ENCODE measurements around the gene DLG1. TPM values are rescaled to one million over a fixed set of nuclear protein-coding genes. Genes with fewer than 3 reads are reported as not detected.

DLG1 gene
- total RNA-seq, 1 experiment from 2014 or later, result 27.1 TPM

- Histone ChIP-seq H3K4me3 (ENCODE audit: insufficient read depth, low read depth, low read length) (no peak overlapping the region), H3K27me3 (ENCODE audit: control insufficient read depth, insufficient read depth, low read length) (no peaks in the 10 kb centered on the region)
- no peak for DNase-seq
Observed at GRCh38 chr3:197305854-197306253, 7.4 kb upstream of the DLG1 start.

GRCh38 chr3:197303452-197303851, 5.0 kb upstream of the DLG1 start:
- DNase-seq, result no peak
- Histone ChIP-seq H3K4me3 (ENCODE audit: insufficient read depth, low read depth, low read length) (no peak overlapping the region), H3K36me3 (replicated peaks; ENCODE audit: control insufficient read depth, insufficient read depth, low read length) (no peaks in the 10 kb centered on the region), H3K27me3 (ENCODE audit: control insufficient read depth, insufficient read depth, low read length) (no peaks in the 10 kb centered on the region)

More at GRCh38 chr3:197305854-197306253, 7.4 kb upstream of the DLG1 start:
- H3K36me3 ChIP-seq (replicated peaks; ENCODE audit: control insufficient read depth, insufficient read depth, low read length), result no peaks in the 10 kb centered on the region

- Histone ChIP-seq H3K27me3 (ENCODE audit: control insufficient read depth, insufficient read depth, low read length) (no peaks in the 10 kb centered on the region), H3K4me3 (ENCODE audit: insufficient read depth, low read depth, low read length) (no peak overlapping the region), H3K36me3 (replicated peaks; ENCODE audit: control insufficient read depth, insufficient read depth, low read length) (no peaks in the 10 kb centered on the region)
- no peak for DNase-seq
Observed at GRCh38 chr3:197302696-197303341, 4.4 kb upstream of the DLG1 start.

- Histone ChIP-seq H3K36me3 (replicated peaks; ENCODE audit: control insufficient read depth, insufficient read depth, low read length) (no peaks in the 10 kb centered on the region), H3K27me3 (ENCODE audit: control insufficient read depth, insufficient read depth, low read length) (no peaks in the 10 kb centered on the region), H3K4me3 (ENCODE audit: insufficient read depth, low read depth, low read length) (no peak overlapping the region)
- no peak for DNase-seq
Observed at GRCh38 chr3:197302033-197302432, 3.6 kb upstream of the DLG1 start.

GRCh38 chr3:197300361-197300760, 1.9 kb upstream of the DLG1 start:
- Histone ChIP-seq H3K4me3 (ENCODE audit: insufficient read depth, low read depth, low read length) (no peak overlapping the region), H3K36me3 (replicated peaks; ENCODE audit: control insufficient read depth, insufficient read depth, low read length) (peaks cover 2% of the 10 kb centered on the region; the same call in 1 of the 2 replicates), H3K27me3 (ENCODE audit: control insufficient read depth, insufficient read depth, low read length) (no peaks in the 10 kb centered on the region)
- DNase-seq, result no peak

GRCh38 chr3:197298945-197299854, 788 bp upstream of the DLG1 start:
- Histone ChIP-seq H3K27me3 (ENCODE audit: control insufficient read depth, insufficient read depth, low read length) (no peaks in the 10 kb centered on the region), H3K4me3 (ENCODE audit: insufficient read depth, low read depth, low read length) (peak overlapping the region; percentile 90), H3K36me3 (replicated peaks; ENCODE audit: control insufficient read depth, insufficient read depth, low read length) (peaks cover 2% of the 10 kb centered on the region; the same call in 1 of the 2 replicates)
- peak; percentile 75 for DNase-seq

GRCh38 chr3:197297476-197298340, 704 bp downstream of the DLG1 start:
- H3K36me3 ChIP-seq (replicated peaks; ENCODE audit: control insufficient read depth, insufficient read depth, low read length), result peaks cover 2% of the 10 kb centered on the region; the same call in 1 of the 2 replicates
- peak overlapping the region; percentile 90 for H3K4me3 ChIP-seq (ENCODE audit: insufficient read depth, low read depth, low read length)
- DNase-seq, result peak; percentile 95
- no peaks in the 10 kb centered on the region for H3K27me3 ChIP-seq (ENCODE audit: control insufficient read depth, insufficient read depth, low read length)

- H3K4me3 ChIP-seq (ENCODE audit: insufficient read depth, low read depth, low read length), result peak overlapping the region; percentile 90
- H3K27me3 ChIP-seq (ENCODE audit: control insufficient read depth, insufficient read depth, low read length), result no peaks in the 10 kb centered on the region
- peaks cover 2% of the 10 kb centered on the region; the same call in 1 of the 2 replicates for H3K36me3 ChIP-seq (replicated peaks; ENCODE audit: control insufficient read depth, insufficient read depth, low read length)
- no peak for DNase-seq
Observed at GRCh38 chr3:197297002-197297401, 1.4 kb downstream of the DLG1 start.

GRCh38 chr3:197296545-197296944, 1.9 kb downstream of the DLG1 start:
- DNase-seq, result no peak
- Histone ChIP-seq H3K4me3 (ENCODE audit: insufficient read depth, low read depth, low read length) (peak overlapping the region; percentile 90), H3K36me3 (replicated peaks; ENCODE audit: control insufficient read depth, insufficient read depth, low read length) (peaks cover 2% of the 10 kb centered on the region; the same call in 1 of the 2 replicates), H3K27me3 (ENCODE audit: control insufficient read depth, insufficient read depth, low read length) (no peaks in the 10 kb centered on the region)

GRCh38 chr3:197295871-197296270, 2.5 kb downstream of the DLG1 start:
- Histone ChIP-seq H3K36me3 (replicated peaks; ENCODE audit: control insufficient read depth, insufficient read depth, low read length) (peaks cover 2% of the 10 kb centered on the region; the same call in 1 of the 2 replicates), H3K4me3 (ENCODE audit: insufficient read depth, low read depth, low read length) (no peak overlapping the region), H3K27me3 (ENCODE audit: control insufficient read depth, insufficient read depth, low read length) (no peaks in the 10 kb centered on the region)
- no peak for DNase-seq

GRCh38 chr3:197293605-197294237, 4.7 kb downstream of the DLG1 start:
- Histone ChIP-seq H3K27me3 (ENCODE audit: control insufficient read depth, insufficient read depth, low read length) (no peaks in the 10 kb centered on the region), H3K36me3 (replicated peaks; ENCODE audit: control insufficient read depth, insufficient read depth, low read length) (peaks cover 3% of the 10 kb centered on the region; the same call in 1 of the 2 replicates), H3K4me3 (ENCODE audit: insufficient read depth, low read depth, low read length) (no peak overlapping the region)
- no peak for DNase-seq

GRCh38 chr3:197292648-197293047, 5.8 kb downstream of the DLG1 start:
- Histone ChIP-seq H3K4me3 (ENCODE audit: insufficient read depth, low read depth, low read length) (no peak overlapping the region), H3K36me3 (replicated peaks; ENCODE audit: control insufficient read depth, insufficient read depth, low read length) (peaks cover 3% of the 10 kb centered on the region), H3K27me3 (ENCODE audit: control insufficient read depth, insufficient read depth, low read length) (no peaks in the 10 kb centered on the region)
- no peak for DNase-seq

- H3K27me3 ChIP-seq (ENCODE audit: control insufficient read depth, insufficient read depth, low read length), result no peaks in the 10 kb centered on the region
- H3K4me3 ChIP-seq (ENCODE audit: insufficient read depth, low read depth, low read length), result no peak overlapping the region
- peaks cover 3% of the 10 kb centered on the region for H3K36me3 ChIP-seq (replicated peaks; ENCODE audit: control insufficient read depth, insufficient read depth, low read length)
- no peak for DNase-seq
Observed at GRCh38 chr3:197292083-197292646, 6.2 kb downstream of the DLG1 start.
